HEK293 (cell line): ENCODE measurements around the gene PGAM5.
"Not testable (repeated sequence)": the region's sequence is repeated elsewhere in the genome, so short reads cannot be mapped to it uniquely, and the experiment has no call there.

Experiments used
- CTCF ChIA-PET: fragments of 350-600 bp; formaldehyde crosslinking; extraction: SDS; loops from one replicate; lab custom pipeline; 2021; ENCODE audit warnings: antibody characterized with exemption; lab: Yijun Ruan, JAX
- POLR2A ChIA-PET: fragments of 300-600 bp; formaldehyde crosslinking; extraction: SDS; loops from one replicate; lab custom pipeline; 2020; ENCODE audit warnings: antibody characterized with exemption, inconsistent platforms; lab: Yijun Ruan, JAX
- H3K27ac ChIP-seq: fragments of 200-500 bp; sonication (Bioruptor generic); 2 replicates; pipeline ENCODE4 v1.5.1; 2014; ENCODE audit warnings: low read depth, low read length, control low read depth, inconsistent platforms; ENCODE audit errors: extremely low read depth
- H3K36me3 ChIP-seq, 2 experiments: fragments of 200-500 bp in 1 of 2; sonication (Bioruptor generic) in 1 of 2; 1 replicate in 1 of 2; 2 replicates in 1 of 2; pipeline ENCODE4 v1.5.1; 2014 to 2017; ENCODE audit warnings: inconsistent platforms in 2 of 2, low read length in 2 of 2; ENCODE audit not compliant: control insufficient read depth in 2 of 2, insufficient read depth in 1 of 2
- H3K4me1 ChIP-seq: fragments of 200-500 bp; sonication (Bioruptor generic); 2 replicates; pipeline ENCODE4 v1.5.1; 2014; ENCODE audit warnings: mild to moderate bottlenecking, low read length, inconsistent platforms; ENCODE audit not compliant: control insufficient read depth, insufficient read depth
- H3K4me3 ChIP-seq: 2 replicates; pipeline ENCODE4 v1.5.1; 2011; ENCODE audit warnings: low read depth, mild to moderate bottlenecking, control low read depth, low read length, moderate library complexity
- H3K9me3 ChIP-seq: fragments of 200-500 bp; sonication (Bioruptor generic); 2 replicates; pipeline ENCODE4 v1.5.1; 2014; ENCODE audit warnings: low read depth, low read length, inconsistent platforms; ENCODE audit not compliant: control insufficient read depth, insufficient read depth
- MEIS1 ChIP-seq: sonication (generic); formaldehyde crosslinking; IDR thresholded peaks from 2 replicates; pipeline ENCODE4 v1.8.1; 2022; ENCODE audit warnings: missing genetic modification reagents, mild to moderate bottlenecking, borderline replicate concordance
- ZBTB21 ChIP-seq: fragments of 450-650 bp; formaldehyde crosslinking; IDR thresholded peaks from 2 replicates; pipeline ENCODE4 v1.5.1; 2017; ENCODE audit warnings: missing biosample characterization, missing genetic modification characterization
- ZNF114 ChIP-seq: fragments of 450-650 bp; formaldehyde crosslinking; IDR thresholded peaks from 2 replicates; pipeline ENCODE4 v1.5.0; 2017; ENCODE audit warnings: missing biosample characterization, missing genetic modification characterization
- ZNF155 ChIP-seq: fragments of 450-650 bp; formaldehyde crosslinking; IDR thresholded peaks from 2 replicates; pipeline ENCODE4 v1.5.1; 2016; ENCODE audit warnings: missing biosample characterization, missing genetic modification characterization
- ZNF214 ChIP-seq: fragments of 450-650 bp; formaldehyde crosslinking; IDR thresholded peaks from 2 replicates; pipeline ENCODE4 v1.5.1; 2017; ENCODE audit warnings: missing biosample characterization, mild to moderate bottlenecking, missing genetic modification characterization, borderline replicate concordance
- ZNF473 ChIP-seq: fragments of 450-650 bp; formaldehyde crosslinking; IDR thresholded peaks from 2 replicates; pipeline ENCODE4 v1.5.1; 2017; ENCODE audit warnings: missing biosample characterization, missing genetic modification characterization
- ZNF544 ChIP-seq: fragments of 450-650 bp; formaldehyde crosslinking; IDR thresholded peaks from 2 replicates; pipeline ENCODE4 v1.5.0; 2017; ENCODE audit warnings: missing biosample characterization, missing genetic modification characterization
- ZNF664 ChIP-seq: fragments of 450-650 bp; formaldehyde crosslinking; IDR thresholded peaks from 2 replicates; pipeline ENCODE4 v1.5.1; 2016; ENCODE audit warnings: missing biosample characterization, missing genetic modification characterization
- ZNF76 ChIP-seq: fragments of 450-650 bp; formaldehyde crosslinking; IDR thresholded peaks from 2 replicates; pipeline ENCODE4; 2016; ENCODE audit warnings: low read depth, missing biosample characterization, missing genetic modification characterization, borderline replicate concordance
- ZSCAN23 ChIP-seq: fragments of 450-650 bp; formaldehyde crosslinking; IDR thresholded peaks from 2 replicates; pipeline ENCODE4 v1.5.1; 2016; ENCODE audit warnings: missing biosample characterization, missing genetic modification characterization
- TF ChIP-seq, protein P1 (sequence below): fragments of 450-650 bp; formaldehyde crosslinking; IDR thresholded peaks from 2 replicates; pipeline ENCODE4 v1.5.1; 2016; ENCODE audit warnings: missing biosample characterization, missing genetic modification characterization
- TF ChIP-seq, protein P2 (sequence below): fragments of 450-650 bp; formaldehyde crosslinking; IDR thresholded peaks from 2 replicates; pipeline ENCODE4 v1.5.1; 2016; ENCODE audit warnings: missing biosample characterization, missing genetic modification characterization
- TF ChIP-seq, protein P3 (sequence below): fragments of 450-650 bp; formaldehyde crosslinking; IDR thresholded peaks from 2 replicates; pipeline ENCODE4 v1.5.1; 2017; ENCODE audit warnings: missing biosample characterization, missing genetic modification characterization
- TF ChIP-seq, protein P4 (sequence below): fragments of 450-650 bp; formaldehyde crosslinking; IDR thresholded peaks from 2 replicates; pipeline ENCODE4 v1.5.1; 2016; ENCODE audit warnings: missing biosample characterization, missing genetic modification characterization
- TF ChIP-seq, protein P5 (sequence below): IDR thresholded peaks from 2 replicates; pipeline ENCODE4 v1.6.1; 2011; ENCODE audit warnings: mild to moderate bottlenecking, low read depth, low read length, borderline replicate concordance

PGAM5 gene

DNA sequence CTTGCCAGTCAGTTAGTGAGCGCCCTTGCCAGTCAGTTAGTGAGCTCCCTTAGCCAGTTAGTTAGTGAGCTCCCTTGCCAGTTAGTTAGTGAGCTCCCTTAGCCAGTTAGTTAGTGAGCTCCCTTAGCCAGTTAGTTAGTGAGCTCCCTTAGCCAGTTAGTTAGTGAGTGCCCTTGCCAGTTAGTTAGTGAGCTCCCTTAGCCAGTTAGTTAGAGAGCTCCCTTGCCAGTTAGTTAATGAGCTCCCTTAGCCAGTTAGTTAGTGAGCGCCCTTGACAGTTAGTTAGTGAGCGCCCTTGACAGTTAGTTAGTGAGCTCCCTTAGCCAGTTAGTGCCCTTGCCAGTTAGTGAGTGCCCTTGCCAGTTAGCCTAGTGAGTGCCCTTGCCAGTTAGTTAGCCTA lies 15.8 kb upstream of the PGAM5 start:
- H3K36me3 ChIP-seq = peaks cover 32 to 70% of the 10 kb centered on the region in 2 experiments; a peak in 2 of 3 replicates
- ChIA-PET POLR2A (interaction anchor here (0.5 to 0.6 kb wide), 2 partner anchors 13 to 40 kb away, joined by 3 read pairs; no protein-coding TSS in a partner anchor), CTCF (interaction anchor here (0.6 to 0.8 kb wide), 3 partner anchors 9 to 624 kb away, joined by 3 read pairs; no protein-coding TSS in a partner anchor)
- H3K4me1 ChIP-seq, H3K4me3 ChIP-seq, H3K9me3 ChIP-seq, H3K27ac ChIP-seq: not testable (repeated sequence)

DNA sequence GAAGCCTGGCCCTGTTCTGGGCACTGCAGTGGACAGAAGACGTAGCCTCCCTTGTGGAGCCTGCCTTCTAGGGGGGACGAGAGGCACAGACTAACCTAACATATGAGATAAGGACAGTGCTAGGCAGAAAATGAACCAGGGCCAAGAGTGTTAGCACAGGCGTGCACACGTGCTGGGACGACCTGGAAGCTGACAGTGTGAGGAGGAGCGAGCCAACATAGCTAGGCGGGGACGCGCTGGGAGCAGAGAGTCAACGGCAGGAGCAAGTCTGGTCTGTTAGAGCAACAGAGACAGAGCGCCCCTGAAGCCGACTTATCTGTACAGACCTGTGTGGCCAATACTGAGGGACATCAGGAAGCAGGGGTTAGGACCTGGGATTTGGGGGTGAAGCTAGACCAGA lies 15.2 kb upstream of the PGAM5 start:
- peaks cover 3% of the 10 kb centered on the region for H3K4me1 ChIP-seq
- peaks cover 31 to 66% of the 10 kb centered on the region in 2 experiments; a peak in 2 of 3 replicates for H3K36me3 ChIP-seq
- CTCF ChIA-PET = interaction anchor here (0.7 to 0.8 kb wide), 2 partner anchors 9 to 625 kb away, joined by 3 read pairs; no protein-coding TSS in a partner anchor
- H3K4me3 ChIP-seq = no peak overlapping the region
- H3K27ac ChIP-seq = no peak overlapping the region
- H3K9me3 ChIP-seq = no peaks in the 10 kb centered on the region
- TF ChIP-seq, protein P1, sequence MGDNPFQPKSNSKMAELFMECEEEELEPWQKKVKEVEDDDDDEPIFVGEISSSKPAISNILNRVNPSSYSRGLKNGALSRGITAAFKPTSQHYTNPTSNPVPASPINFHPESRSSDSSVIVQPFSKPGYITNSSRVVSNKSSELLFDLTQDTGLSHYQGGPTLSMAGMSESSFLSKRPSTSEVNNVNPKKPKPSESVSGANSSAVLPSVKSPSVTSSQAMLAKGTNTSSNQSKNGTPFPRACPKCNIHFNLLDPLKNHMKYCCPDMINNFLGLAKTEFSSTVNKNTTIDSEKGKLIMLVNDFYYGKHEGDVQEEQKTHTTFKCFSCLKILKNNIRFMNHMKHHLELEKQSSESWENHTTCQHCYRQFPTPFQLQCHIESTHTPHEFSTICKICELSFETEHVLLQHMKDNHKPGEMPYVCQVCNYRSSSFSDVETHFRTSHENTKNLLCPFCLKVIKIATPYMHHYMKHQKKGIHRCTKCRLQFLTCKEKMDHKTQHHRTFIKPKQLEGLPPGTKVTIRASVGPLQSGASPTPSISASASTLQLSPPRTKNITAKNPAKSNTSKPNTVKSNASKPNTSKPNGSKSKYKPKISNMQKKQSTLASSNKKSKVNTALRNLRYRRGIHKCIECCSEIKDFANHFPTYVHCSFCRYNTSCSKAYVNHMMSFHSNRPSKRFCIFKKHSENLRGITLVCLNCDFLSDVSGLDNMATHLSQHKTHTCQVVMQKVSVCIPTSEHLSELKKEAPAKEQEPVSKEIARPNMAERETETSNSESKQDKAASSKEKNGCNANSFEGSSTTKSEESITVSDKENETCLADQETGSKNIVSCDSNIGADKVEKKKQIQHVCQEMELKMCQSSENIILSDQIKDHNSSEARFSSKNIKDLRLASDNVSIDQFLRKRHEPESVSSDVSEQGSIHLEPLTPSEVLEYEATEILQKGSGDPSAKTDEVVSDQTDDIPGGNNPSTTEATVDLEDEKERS (tag by site-specific recombination) = no peak
- TF ChIP-seq ZBTB21 (tag by site-specific recombination) (no peak), ZNF214 (tag by site-specific recombination) (no peak), ZNF76 (tag by site-specific recombination) (no peak), ZNF114 (tag by site-specific recombination) (no peak), ZNF544 (tag by site-specific recombination) (no peak), ZSCAN23 (tag by site-specific recombination) (no peak), ZNF155 (tag by site-specific recombination) (no peak), MEIS1 (CRISPR knock-in tag) (no peak), ZNF473 (tag by site-specific recombination) (no peak), ZNF664 (no peak)
- TF ChIP-seq, protein P2, sequence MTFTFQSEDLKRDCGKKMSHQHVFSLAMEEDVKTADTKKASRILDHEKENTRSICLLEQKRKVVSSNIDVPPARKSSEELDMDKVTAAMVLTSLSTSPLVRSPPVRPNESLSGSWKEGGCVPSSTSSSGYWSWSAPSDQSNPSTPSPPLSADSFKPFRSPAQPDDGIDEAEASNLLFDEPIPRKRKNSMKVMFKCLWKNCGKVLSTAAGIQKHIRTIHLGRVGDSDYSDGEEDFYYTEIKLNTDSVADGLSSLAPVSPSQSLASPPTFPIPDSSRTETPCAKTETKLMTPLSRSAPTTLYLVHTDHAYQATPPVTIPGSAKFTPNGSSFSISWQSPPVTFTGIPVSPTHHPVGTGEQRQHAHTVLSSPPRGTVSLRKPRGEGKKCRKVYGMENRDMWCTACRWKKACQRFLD (tag by site-specific recombination) = no peak
- TF ChIP-seq, protein P3, sequence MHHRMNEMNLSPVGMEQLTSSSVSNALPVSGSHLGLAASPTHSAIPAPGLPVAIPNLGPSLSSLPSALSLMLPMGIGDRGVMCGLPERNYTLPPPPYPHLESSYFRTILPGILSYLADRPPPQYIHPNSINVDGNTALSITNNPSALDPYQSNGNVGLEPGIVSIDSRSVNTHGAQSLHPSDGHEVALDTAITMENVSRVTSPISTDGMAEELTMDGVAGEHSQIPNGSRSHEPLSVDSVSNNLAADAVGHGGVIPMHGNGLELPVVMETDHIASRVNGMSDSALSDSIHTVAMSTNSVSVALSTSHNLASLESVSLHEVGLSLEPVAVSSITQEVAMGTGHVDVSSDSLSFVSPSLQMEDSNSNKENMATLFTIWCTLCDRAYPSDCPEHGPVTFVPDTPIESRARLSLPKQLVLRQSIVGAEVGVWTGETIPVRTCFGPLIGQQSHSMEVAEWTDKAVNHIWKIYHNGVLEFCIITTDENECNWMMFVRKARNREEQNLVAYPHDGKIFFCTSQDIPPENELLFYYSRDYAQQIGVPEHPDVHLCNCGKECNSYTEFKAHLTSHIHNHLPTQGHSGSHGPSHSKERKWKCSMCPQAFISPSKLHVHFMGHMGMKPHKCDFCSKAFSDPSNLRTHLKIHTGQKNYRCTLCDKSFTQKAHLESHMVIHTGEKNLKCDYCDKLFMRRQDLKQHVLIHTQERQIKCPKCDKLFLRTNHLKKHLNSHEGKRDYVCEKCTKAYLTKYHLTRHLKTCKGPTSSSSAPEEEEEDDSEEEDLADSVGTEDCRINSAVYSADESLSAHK (tag by site-specific recombination) = no peak
- TF ChIP-seq, protein P4, sequence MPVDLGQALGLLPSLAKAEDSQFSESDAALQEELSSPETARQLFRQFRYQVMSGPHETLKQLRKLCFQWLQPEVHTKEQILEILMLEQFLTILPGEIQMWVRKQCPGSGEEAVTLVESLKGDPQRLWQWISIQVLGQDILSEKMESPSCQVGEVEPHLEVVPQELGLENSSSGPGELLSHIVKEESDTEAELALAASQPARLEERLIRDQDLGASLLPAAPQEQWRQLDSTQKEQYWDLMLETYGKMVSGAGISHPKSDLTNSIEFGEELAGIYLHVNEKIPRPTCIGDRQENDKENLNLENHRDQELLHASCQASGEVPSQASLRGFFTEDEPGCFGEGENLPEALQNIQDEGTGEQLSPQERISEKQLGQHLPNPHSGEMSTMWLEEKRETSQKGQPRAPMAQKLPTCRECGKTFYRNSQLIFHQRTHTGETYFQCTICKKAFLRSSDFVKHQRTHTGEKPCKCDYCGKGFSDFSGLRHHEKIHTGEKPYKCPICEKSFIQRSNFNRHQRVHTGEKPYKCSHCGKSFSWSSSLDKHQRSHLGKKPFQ (tag by site-specific recombination) = no peak
- TF ChIP-seq, protein P5, sequence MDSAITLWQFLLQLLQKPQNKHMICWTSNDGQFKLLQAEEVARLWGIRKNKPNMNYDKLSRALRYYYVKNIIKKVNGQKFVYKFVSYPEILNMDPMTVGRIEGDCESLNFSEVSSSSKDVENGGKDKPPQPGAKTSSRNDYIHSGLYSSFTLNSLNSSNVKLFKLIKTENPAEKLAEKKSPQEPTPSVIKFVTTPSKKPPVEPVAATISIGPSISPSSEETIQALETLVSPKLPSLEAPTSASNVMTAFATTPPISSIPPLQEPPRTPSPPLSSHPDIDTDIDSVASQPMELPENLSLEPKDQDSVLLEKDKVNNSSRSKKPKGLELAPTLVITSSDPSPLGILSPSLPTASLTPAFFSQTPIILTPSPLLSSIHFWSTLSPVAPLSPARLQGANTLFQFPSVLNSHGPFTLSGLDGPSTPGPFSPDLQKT = no peak
- POLR2A ChIA-PET = interaction anchor here (0.5 kb wide), 1 partner anchor 39 kb away, joined by 3 read pairs; no protein-coding TSS in a partner anchor
